ENCODE results near the gene SURF6. TPM values are rescaled to one million over a fixed set of nuclear protein-coding genes. Genes with fewer than 3 reads are reported as not detected.
A peak's percentile ranks its signal among the peaks of the same experiment; 100 is the strongest.

Gene SURF6
- total RNA-seq, 1 donor from 2014 or later, result 16.0 TPM

- TF ChIP-seq CTCF (IDR thresholded peaks at IDR 0.05), result no peak
- H3K9me3 Mint-ChIP-seq (ENCODE audit: unreplicated experiment), result no peaks in the 10 kb centered on the region
- H3K27me3 Mint-ChIP-seq (ENCODE audit: unreplicated experiment), result no peaks in the 10 kb centered on the region
- H3K4me3 Mint-ChIP-seq (ENCODE audit: unreplicated experiment), result no peak overlapping the region
- no peak overlapping the region for H3K27ac Mint-ChIP-seq (ENCODE audit: unreplicated experiment)
- H3K4me1 Mint-ChIP-seq (ENCODE audit: unreplicated experiment), result peaks cover 56% of the 10 kb centered on the region
- no peak for DNase-seq (ENCODE audit: extremely low spot score, unreplicated experiment)
- peaks cover 12% of the 10 kb centered on the region for H3K36me3 Mint-ChIP-seq (ENCODE audit: unreplicated experiment)
Measured at GRCh38 chr9:133372144-133372543, 36.2 kb upstream of the SURF6 start.

- peak overlapping the region; percentile 78 for H3K27ac Mint-ChIP-seq (ENCODE audit: unreplicated experiment)
- TF ChIP-seq CTCF (IDR thresholded peaks at IDR 0.05), result no peak
- H3K9me3 Mint-ChIP-seq (ENCODE audit: unreplicated experiment), result no peaks in the 10 kb centered on the region
- DNase-seq (ENCODE audit: extremely low spot score, unreplicated experiment), result no peak
- no peak overlapping the region for H3K4me3 Mint-ChIP-seq (ENCODE audit: unreplicated experiment)
- H3K4me1 Mint-ChIP-seq (ENCODE audit: unreplicated experiment), result peaks cover 55% of the 10 kb centered on the region
- peaks cover 13% of the 10 kb centered on the region for H3K36me3 Mint-ChIP-seq (ENCODE audit: unreplicated experiment)
- no peaks in the 10 kb centered on the region for H3K27me3 Mint-ChIP-seq (ENCODE audit: unreplicated experiment)
Measured at GRCh38 chr9:133371261-133371711, 35.3 kb upstream of the SURF6 start.

GRCh38 chr9:133370685-133371084, 34.7 kb upstream of the SURF6 start:
- H3K4me3 Mint-ChIP-seq (ENCODE audit: unreplicated experiment), result no peak overlapping the region
- DNase-seq (ENCODE audit: extremely low spot score, unreplicated experiment), result no peak
- H3K4me1 Mint-ChIP-seq (ENCODE audit: unreplicated experiment), result peaks cover 55% of the 10 kb centered on the region
- H3K27me3 Mint-ChIP-seq (ENCODE audit: unreplicated experiment), result no peaks in the 10 kb centered on the region
- TF ChIP-seq CTCF (IDR thresholded peaks at IDR 0.05), result no peak
- H3K27ac Mint-ChIP-seq (ENCODE audit: unreplicated experiment), result no peak overlapping the region
- H3K9me3 Mint-ChIP-seq (ENCODE audit: unreplicated experiment), result no peaks in the 10 kb centered on the region
- peaks cover 19% of the 10 kb centered on the region for H3K36me3 Mint-ChIP-seq (ENCODE audit: unreplicated experiment)

GRCh38 chr9:133369933-133370332, 33.9 kb upstream of the SURF6 start:
- TF ChIP-seq CTCF (IDR thresholded peaks at IDR 0.05), result no peak
- H3K9me3 Mint-ChIP-seq (ENCODE audit: unreplicated experiment), result no peaks in the 10 kb centered on the region
- peaks cover 24% of the 10 kb centered on the region for H3K36me3 Mint-ChIP-seq (ENCODE audit: unreplicated experiment)
- no peaks in the 10 kb centered on the region for H3K27me3 Mint-ChIP-seq (ENCODE audit: unreplicated experiment)
- peak overlapping the region; percentile 19 for H3K27ac Mint-ChIP-seq (ENCODE audit: unreplicated experiment)
- no peak overlapping the region for H3K4me3 Mint-ChIP-seq (ENCODE audit: unreplicated experiment)
- H3K4me1 Mint-ChIP-seq (ENCODE audit: unreplicated experiment), result peaks cover 54% of the 10 kb centered on the region
- DNase-seq (ENCODE audit: extremely low spot score, unreplicated experiment), result no peak

GRCh38 chr9:133369422-133369821, 33.4 kb upstream of the SURF6 start:
- no peak for DNase-seq (ENCODE audit: extremely low spot score, unreplicated experiment)
- Mint-ChIP-seq H3K27ac (ENCODE audit: unreplicated experiment) (no peak overlapping the region), H3K4me1 (ENCODE audit: unreplicated experiment) (peaks cover 49% of the 10 kb centered on the region), H3K4me3 (ENCODE audit: unreplicated experiment) (no peak overlapping the region), H3K36me3 (ENCODE audit: unreplicated experiment) (peaks cover 25% of the 10 kb centered on the region), H3K9me3 (ENCODE audit: unreplicated experiment) (no peaks in the 10 kb centered on the region), H3K27me3 (ENCODE audit: unreplicated experiment) (no peaks in the 10 kb centered on the region)
- no peak for TF ChIP-seq CTCF (IDR thresholded peaks at IDR 0.05)
